Astrocyte (in vitro differentiated cells and primary cell): ENCODE data around the gene ZFP3. TPM values are rescaled to one million over a fixed set of nuclear protein-coding genes. Genes with fewer than 3 reads are reported as not detected.

Source experiments
- DNase-seq: peaks from one replicate; pipeline ENCODE4 v3.0.0-alpha.2; 2010; ENCODE audit warnings: low read depth
- FAIRE-seq: peaks from 2 replicates; lab custom pipeline; 2011; peaks lifted over from hg19 to GRCh38; lab: Jason Lieb, UNC
- H2AFZ ChIP-seq: 2 replicates; pipeline ENCODE4 v1.6.0; 2012; ENCODE audit warnings: low read depth, low read length, inconsistent platforms
- H3K27ac ChIP-seq: 2 replicates; pipeline ENCODE4 v1.5.1; 2011; ENCODE audit warnings: low read depth, low read length, inconsistent platforms
- H3K27me3 ChIP-seq: 2 replicates; pipeline ENCODE4 v1.6.0; 2011; ENCODE audit warnings: low read length, inconsistent platforms; ENCODE audit not compliant: insufficient read depth
- H3K36me3 ChIP-seq: 2 replicates; pipeline ENCODE4 v1.5.1; 2011; ENCODE audit warnings: low read length, inconsistent platforms; ENCODE audit not compliant: insufficient read depth
- H3K4me1 ChIP-seq: 2 replicates; pipeline ENCODE4 v1.5.1; 2011; ENCODE audit warnings: low read length, inconsistent platforms; ENCODE audit not compliant: insufficient read depth
- H3K4me2 ChIP-seq: 2 replicates; pipeline ENCODE4 v1.6.0; 2012; ENCODE audit warnings: low read length, inconsistent platforms
- H3K4me3 ChIP-seq: 2 replicates; pipeline ENCODE4 v1.5.1; 2011; ENCODE audit warnings: low read depth, mild to moderate bottlenecking, low read length, inconsistent platforms; ENCODE audit not compliant: insufficient read depth
- H3K79me2 ChIP-seq: 2 replicates; pipeline ENCODE4 v1.6.0; 2012; ENCODE audit warnings: mild to moderate bottlenecking, low read length, inconsistent platforms; ENCODE audit not compliant: insufficient read depth
- H3K9ac ChIP-seq: 2 replicates; pipeline ENCODE4 v1.6.0; 2012; ENCODE audit warnings: mild to moderate bottlenecking, low read length, inconsistent platforms
- H3K9me3 ChIP-seq: 2 replicates; pipeline ENCODE4 v1.5.1; 2012; ENCODE audit warnings: low read depth, mild to moderate bottlenecking, low read length, inconsistent platforms; ENCODE audit not compliant: insufficient read depth
- H4K20me1 ChIP-seq: 2 replicates; pipeline ENCODE4 v1.6.0; 2012; ENCODE audit warnings: low read length, inconsistent platforms; ENCODE audit not compliant: insufficient read depth
- H3K27ac Mint-ChIP-seq: one replicate; pipeline ENCODE4 v1.8.0; 2021; ENCODE audit warnings: mild to moderate bottlenecking, mixed read lengths; ENCODE audit not compliant: unreplicated experiment
- H3K27me3 Mint-ChIP-seq: one replicate; pipeline ENCODE4 v1.8.0; 2021; ENCODE audit warnings: low read depth, mixed read lengths; ENCODE audit not compliant: unreplicated experiment
- H3K36me3 Mint-ChIP-seq: one replicate; pipeline ENCODE4 v1.8.0; 2021; ENCODE audit warnings: low read depth, mixed read lengths; ENCODE audit not compliant: unreplicated experiment
- H3K4me1 Mint-ChIP-seq: one replicate; pipeline ENCODE4 v1.8.0; 2021; ENCODE audit warnings: low read depth, mixed read lengths; ENCODE audit not compliant: unreplicated experiment
- H3K4me3 Mint-ChIP-seq: one replicate; pipeline ENCODE4 v1.8.0; 2021; ENCODE audit warnings: mild to moderate bottlenecking, moderate library complexity, mixed read lengths; ENCODE audit not compliant: unreplicated experiment
- H3K9me3 Mint-ChIP-seq: one replicate; pipeline ENCODE4 v1.8.0; 2021; ENCODE audit warnings: mild to moderate bottlenecking, mixed read lengths; ENCODE audit not compliant: unreplicated experiment
- CTCF ChIP-seq: IDR thresholded peaks from 2 replicates; pipeline ENCODE4 v1.5.1; 2011; ENCODE audit warnings: low read depth, mild to moderate bottlenecking, inconsistent platforms, low read length, moderate library complexity; ENCODE audit not compliant: insufficient read depth
- EZH2 ChIP-seq: IDR thresholded peaks from 2 replicates; pipeline ENCODE4 v1.6.1; 2012; ENCODE audit warnings: mild to moderate bottlenecking, low read length, inconsistent platforms; ENCODE audit not compliant: insufficient read depth
- total RNA-seq: library from RNA; stranded (reverse); gene quantifications from 2 replicates; pipeline ENCODE4 v1.2.1, GENCODE V29; 2021

Gene ZFP3
- total RNA-seq, 1 donor from 2014 or later = not detected

- no peak for DNase-seq
- H3K9ac ChIP-seq = no peak overlapping the region
- no peak overlapping the region for H3K4me3 Mint-ChIP-seq
- H3K4me3 ChIP-seq = no peak overlapping the region
- H3K4me1 ChIP-seq = no peaks in the 10 kb centered on the region
- no peak overlapping the region for H2AFZ ChIP-seq
- no peaks in the 10 kb centered on the region for H3K4me1 Mint-ChIP-seq
- H3K36me3 Mint-ChIP-seq = no peaks in the 10 kb centered on the region
- no peaks in the 10 kb centered on the region for H4K20me1 ChIP-seq
- H3K27me3 ChIP-seq = peaks cover 3% of the 10 kb centered on the region
- no peaks in the 10 kb centered on the region for H3K36me3 ChIP-seq
- H3K27ac ChIP-seq = no peak overlapping the region
- no peak overlapping the region for H3K27ac Mint-ChIP-seq
- H3K27me3 Mint-ChIP-seq = peaks cover 10% of the 10 kb centered on the region
- H3K79me2 ChIP-seq = no peaks in the 10 kb centered on the region
- TF ChIP-seq EZH2 (no peak), CTCF (no peak)
- H3K9me3 ChIP-seq = no peaks in the 10 kb centered on the region
- H3K4me2 ChIP-seq = no peak overlapping the region
- no peak for FAIRE-seq
- no peaks in the 10 kb centered on the region for H3K9me3 Mint-ChIP-seq
Observed at GRCh38 chr17:5055543-5055942, 22.7 kb upstream of the ZFP3 start.

GRCh38 chr17:5065227-5065744 lies 13.0 kb upstream of the ZFP3 start:
- no peaks in the 10 kb centered on the region for H3K36me3 Mint-ChIP-seq
- no peak for TF ChIP-seq EZH2
- no peak for TF ChIP-seq CTCF
- DNase-seq (peak; percentile 14), FAIRE-seq (no peak)
- H3K27me3 Mint-ChIP-seq = peaks cover 9% of the 10 kb centered on the region
- Histone ChIP-seq H3K4me3 (no peak overlapping the region), H3K36me3 (no peaks in the 10 kb centered on the region), H3K27ac (no peak overlapping the region), H3K9me3 (no peaks in the 10 kb centered on the region), H4K20me1 (no peaks in the 10 kb centered on the region), H3K4me2 (no peak overlapping the region), H3K4me1 (no peaks in the 10 kb centered on the region), H3K27me3 (peaks cover 2% of the 10 kb centered on the region), H3K9ac (no peak overlapping the region), H3K79me2 (no peaks in the 10 kb centered on the region), H2AFZ (no peak overlapping the region)
- H3K9me3 Mint-ChIP-seq = peaks cover 5% of the 10 kb centered on the region
- no peak overlapping the region for H3K4me3 Mint-ChIP-seq
- no peak overlapping the region for H3K27ac Mint-ChIP-seq
- H3K4me1 Mint-ChIP-seq = no peaks in the 10 kb centered on the region

GRCh38 chr17:5068236-5068635 lies 10.0 kb upstream of the ZFP3 start:
- no peaks in the 10 kb centered on the region for H3K36me3 ChIP-seq
- no peak overlapping the region for H2AFZ ChIP-seq
- H3K4me1 ChIP-seq = no peaks in the 10 kb centered on the region
- DNase-seq = no peak
- H3K4me3 Mint-ChIP-seq = no peak overlapping the region
- H3K79me2 ChIP-seq = no peaks in the 10 kb centered on the region
- FAIRE-seq = peak; percentile 20
- no peak overlapping the region for H3K9ac ChIP-seq
- no peaks in the 10 kb centered on the region for H3K36me3 Mint-ChIP-seq
- TF ChIP-seq EZH2 = no peak
- TF ChIP-seq CTCF = no peak
- no peak overlapping the region for H3K27ac Mint-ChIP-seq
- no peaks in the 10 kb centered on the region for H4K20me1 ChIP-seq
- no peak overlapping the region for H3K27ac ChIP-seq
- no peak overlapping the region for H3K4me2 ChIP-seq
- H3K4me3 ChIP-seq = no peak overlapping the region
- H3K4me1 Mint-ChIP-seq = no peaks in the 10 kb centered on the region
- peaks cover 6% of the 10 kb centered on the region for H3K27me3 Mint-ChIP-seq
- peaks cover 2% of the 10 kb centered on the region for H3K27me3 ChIP-seq
- H3K9me3 ChIP-seq = no peaks in the 10 kb centered on the region
- peaks cover 5% of the 10 kb centered on the region for H3K9me3 Mint-ChIP-seq
